ENCODE data around the gene RAB31.

GRCh38 chr18:9700261-9700796 is 7.8 kb upstream of the RAB31 start:
- no peak for TF ChIP-seq POLR2A (IDR thresholded peaks at IDR 0.05)
- no peak for TF ChIP-seq CTCF (IDR thresholded peaks at IDR 0.05)
